OCI-LY7 (cell line): ENCODE data around the gene MCUB. TPM values are rescaled to one million over a fixed set of nuclear protein-coding genes. Genes with fewer than 3 reads are reported as not detected.

ENCODE experiments used
- BruUV-seq: library from RNA; stranded (reverse); fragments of 400-500 nt; replicated peaks from 2 replicates; lab custom pipeline; 2021; lab: Mats Ljungman, UMichigan
- CTCF ChIA-PET: fragments of 300-600 bp; sonication (Branson Sonifier 250); formaldehyde crosslinking; loops from one replicate; lab custom pipeline; 2022; ENCODE audit warnings: antibody characterized with exemption; ENCODE audit not compliant: unreplicated experiment; lab: Charles Lee
- POLR2A ChIA-PET: fragments of 300-600 bp; sonication (Branson Sonifier 250); formaldehyde crosslinking; loops from one replicate; lab custom pipeline; 2022; ENCODE audit warnings: antibody characterized with exemption; lab: Charles Lee
- DNase-seq: peaks from one replicate; pipeline ENCODE4 v3.0.0-alpha.2; 2015; ENCODE audit warnings: low spot score
- H2AFZ ChIP-seq: fragments of 200-600 bp; sonication (generic), shearing (Covaris generic); 2 replicates; pipeline ENCODE4 v1.6.1; 2014; ENCODE audit warnings: mild to moderate bottlenecking, antibody characterized with exemption, low read length, moderate library complexity
- H3K27ac ChIP-seq: fragments of 200-600 bp; sonication (generic); 2 replicates; pipeline ENCODE4 v1.5.1; 2014; ENCODE audit warnings: mixed run types, low read depth, mild to moderate bottlenecking, moderate library complexity, low read length, inconsistent platforms; ENCODE audit not compliant: poor library complexity, severe bottlenecking
- H3K36me3 ChIP-seq: fragments of 200-600 bp; sonication (generic); 2 replicates; pipeline ENCODE4 v1.6.1; 2014; ENCODE audit warnings: mild to moderate bottlenecking, antibody characterized with exemption, low read length, moderate library complexity, mixed read lengths; ENCODE audit not compliant: insufficient read depth
- H3K4me1 ChIP-seq: fragments of 200-600 bp; sonication (generic); 2 replicates; pipeline ENCODE4 v1.5.1; 2014; ENCODE audit warnings: mild to moderate bottlenecking, low read length; ENCODE audit not compliant: insufficient read depth, poor library complexity, severe bottlenecking
- H3K4me2 ChIP-seq: fragments of 200-600 bp; sonication (generic); 2 replicates; pipeline ENCODE4 v1.6.1; 2014; ENCODE audit warnings: mild to moderate bottlenecking, low read length
- H3K4me3 ChIP-seq: fragments of 200-600 bp; sonication (generic); 2 replicates; pipeline ENCODE4 v1.5.1; 2014; ENCODE audit warnings: mild to moderate bottlenecking, low read depth, low read length; ENCODE audit not compliant: poor library complexity, severe bottlenecking
- H3K79me2 ChIP-seq: fragments of 200-600 bp; sonication (generic); 2 replicates; pipeline ENCODE4 v1.6.1; 2016; ENCODE audit warnings: low read depth, mild to moderate bottlenecking, low read length, moderate library complexity, mixed read lengths; ENCODE audit not compliant: insufficient read depth
- H3K9me2 ChIP-seq: fragments of 200-600 bp; sonication (generic); 2 replicates; pipeline ENCODE4 v1.6.1; 2016; ENCODE audit warnings: mild to moderate bottlenecking, low read length, mixed read lengths; ENCODE audit not compliant: insufficient read depth
- H3K9me3 ChIP-seq: fragments of 200-600 bp; sonication (generic); 2 replicates; pipeline ENCODE4 v1.6.1; 2014; ENCODE audit warnings: mild to moderate bottlenecking, mixed run types, low read length, mixed read lengths
- H4K20me1 ChIP-seq: fragments of 200-600 bp; sonication (generic); 2 replicates; pipeline ENCODE4 v1.6.1; 2014; ENCODE audit warnings: mild to moderate bottlenecking, antibody characterized with exemption, low read length, moderate library complexity, mixed read lengths; ENCODE audit not compliant: insufficient read depth
- CTCF ChIP-seq: fragments of 200-600 bp; sonication (generic); conservative IDR thresholded peaks from 2 replicates; pipeline ENCODE4 v1.5.1; 2014; ENCODE audit warnings: mild to moderate bottlenecking, antibody characterized with exemption, low read length, moderate library complexity, mixed read lengths
- EZH2phosphoT487 ChIP-seq: fragments of 200-600 bp; sonication (generic); IDR thresholded peaks from 2 replicates; pipeline ENCODE4 v1.6.1; 2018; ENCODE audit warnings: low read depth, borderline replicate concordance, mild to moderate bottlenecking, mixed run types, antibody characterized with exemption, low read length, moderate library complexity, mixed read lengths
- intact Hi-C: fragments of 100-400 bp; cut with micrococcal nuclease; formaldehyde crosslinking; loops from one replicate; pipeline ENCODE4 v1.10.0; 2022; ENCODE audit not compliant: unreplicated experiment
- total RNA-seq, 2 experiments: library from RNA; depleted of rRNA in 1 of 2; stranded (reverse); fragments of >200 nt in 1 of 2; shearing (Covaris generic) in 1 of 2; gene quantifications; 2 replicates each; pipeline ENCODE4 v1.2.3, GENCODE V29; 2014 to 2022

The MCUB gene
- total RNA-seq, 2 experiments from 2014 or later: 40.3 to 64.4 TPM

DNA sequence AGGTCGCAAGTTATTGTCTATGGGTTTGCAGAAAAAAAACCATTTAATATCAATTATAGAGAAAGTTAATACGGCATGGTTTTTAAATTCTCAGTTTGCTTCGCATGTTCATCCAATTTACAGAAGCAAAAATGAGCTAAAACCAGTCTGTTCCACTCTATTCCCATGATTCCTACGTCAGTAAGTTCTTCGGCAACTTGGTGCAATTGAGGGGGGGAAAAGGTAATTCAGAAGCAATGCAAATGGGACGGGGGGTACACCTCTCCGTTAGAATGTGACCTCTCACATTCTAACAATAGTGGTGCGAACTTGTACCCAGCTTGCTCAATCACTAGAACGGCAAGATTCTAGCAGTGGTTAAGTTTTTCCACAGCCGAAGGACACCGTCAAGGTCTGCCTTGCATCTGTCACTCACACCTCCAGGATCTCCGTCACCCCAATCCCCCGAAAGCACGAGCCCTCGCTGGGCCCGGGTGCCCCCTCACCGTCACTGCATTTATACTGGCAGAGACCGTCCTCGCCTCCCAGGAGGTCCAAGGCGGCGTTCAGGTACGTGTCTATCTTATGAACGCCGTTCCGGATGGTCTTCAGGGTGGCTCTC is 169.2 kb downstream of the MCUB start:
- DNase-seq: peak; percentile 14
- Histone ChIP-seq H3K9me3 (no peaks in the 10 kb centered on the region), H3K79me2 (peaks cover 20% of the 10 kb centered on the region; the same call in 1 of the 2 replicates), H3K4me3 (peak overlapping the region; percentile 79), H2AFZ (peak overlapping the region; percentile 82), H3K27ac (no peak overlapping the region), H3K9me2 (no peaks in the 10 kb centered on the region), H3K4me1 (peaks cover 21% of the 10 kb centered on the region), H3K4me2 (peak overlapping the region; percentile 88), H3K36me3 (peaks cover 14% of the 10 kb centered on the region), H4K20me1 (no peaks in the 10 kb centered on the region)
- BruUV-seq: no TSS peak
- TF ChIP-seq CTCF (no peak), EZH2phosphoT487 (no peak)
- intact Hi-C loops: loop anchor here (2.0 to 5.0 kb wide), 3 partner anchors 26 to 297 kb away; partner anchors contain the start of genes CASP6, GAR1 and SEC24B
- CTCF ChIA-PET: no interaction called here
- POLR2A ChIA-PET: interaction anchor here (0.7 to 1.2 kb wide), 3 partner anchors 25 to 1165 kb away, joined by 3 to 4 read pairs (median 3); partner anchors contain the start of gene CASP6

GRCh38 chr4:109729718-109730618 is 169.9 kb downstream of the MCUB start, which contains the start of gene PLA2G12A:
Gene PLA2G12A (minus strand): TSS chr4:109730070. CDS start chr4:109729809, 261 bp downstream.
- Histone ChIP-seq H3K79me2 (peaks cover 20% of the 10 kb centered on the region; the same call in 1 of the 2 replicates), H3K36me3 (peaks cover 14% of the 10 kb centered on the region), H2AFZ (peak within 1 kb of the TSS; percentile 94), H3K27ac (no peak within 1 kb of the TSS), H4K20me1 (no peaks in the 10 kb centered on the region), H3K4me3 (peak within 1 kb of the TSS; percentile 79), H3K4me2 (peak within 1 kb of the TSS; percentile 88), H3K4me1 (peaks cover 21% of the 10 kb centered on the region), H3K9me2 (no peaks in the 10 kb centered on the region), H3K9me3 (no peaks in the 10 kb centered on the region)
- intact Hi-C loops: loop anchor here (2.0 to 5.0 kb wide), 3 partner anchors 27 to 298 kb away; partner anchors contain the start of genes CASP6, GAR1 and SEC24B
- peak; percentile 85 for DNase-seq
- ChIA-PET POLR2A (interaction anchor here (0.6 to 1.4 kb wide), 6 partner anchors 26 to 1164 kb away, joined by 3 to 4 read pairs (median 3); partner anchors contain the start of genes CASP6 and ELOVL6), CTCF (no interaction called here)
- TF ChIP-seq CTCF: no peak
- no peak for TF ChIP-seq EZH2phosphoT487
- no TSS peak for BruUV-seq
